ENCODE measurements around the gene PCYT1A. TPM values are rescaled to one million over a fixed set of nuclear protein-coding genes. Genes with fewer than 3 reads are reported as not detected.

Gene PCYT1A
- total RNA-seq, 4 donors from 2014 or later: 96.2 to 144 (median 110) TPM

- 79 to 89% methylated on average over 7 of the region's 7 CpGs for WGBS, 2 donors
- H3K4me3 ChIP-seq (ENCODE audit: low read depth, poor library complexity, severe bottlenecking): no peak overlapping the region
- DNase-seq (ENCODE audit: low spot score in 2 of 2): no peak
- TF ChIP-seq CTCF (IDR thresholded peaks at IDR 0.05): no peak
- intact Hi-C loops (cut with DNase I; ENCODE audit: low total_unique reads): no loop called here
These were observed 66.5 kb downstream of the PCYT1A start for GRCh38 chr3:196220991-196221390.

GRCh38 chr3:196220587-196220986, 66.9 kb downstream of the PCYT1A start:
- TF ChIP-seq CTCF (IDR thresholded peaks at IDR 0.05): no peak
- no peak for TF ChIP-seq POLR2A (IDR thresholded peaks at IDR 0.05)
- WGBS, 2 donors: 52 to 55% methylated on average over 10 of the region's 10 CpGs
- intact Hi-C loops (cut with DNase I; ENCODE audit: low total_unique reads): no loop called here
- DNase-seq (ENCODE audit: low spot score in 2 of 2): no peak
- H3K4me3 ChIP-seq (ENCODE audit: low read depth, poor library complexity, severe bottlenecking): no peak overlapping the region

GRCh38 chr3:196219970-196220311, 67.6 kb downstream of the PCYT1A start:
- TF ChIP-seq POLR2A (IDR thresholded peaks at IDR 0.05) (no peak), CTCF (IDR thresholded peaks at IDR 0.05) (no peak)
- WGBS, 2 donors: 85 to 90% methylated on average over 19 of the region's 19 CpGs
- DNase-seq (ENCODE audit: low spot score in 2 of 2): no peak
- intact Hi-C loops (cut with DNase I; ENCODE audit: low total_unique reads): no loop called here
- no peak overlapping the region for H3K4me3 ChIP-seq (ENCODE audit: low read depth, poor library complexity, severe bottlenecking)

GRCh38 chr3:196219194-196219969, 68.1 kb downstream of the PCYT1A start:
- intact Hi-C loops (cut with DNase I; ENCODE audit: low total_unique reads): no loop called here
- 7 to 12% methylated on average over 19 of the region's 19 CpGs for WGBS, 2 donors
- TF ChIP-seq CTCF (IDR thresholded peaks at IDR 0.05): no peak
- TF ChIP-seq POLR2A (IDR thresholded peaks at IDR 0.05): no peak
- DNase-seq (ENCODE audit: low spot score in 2 of 2): peak in 1 of 2 donors; percentile 54
- no peak overlapping the region for H3K4me3 ChIP-seq (ENCODE audit: low read depth, poor library complexity, severe bottlenecking)

- no peak for TF ChIP-seq POLR2A (IDR thresholded peaks at IDR 0.05)
- no peak for TF ChIP-seq CTCF (IDR thresholded peaks at IDR 0.05)
- H3K4me3 ChIP-seq (ENCODE audit: low read depth, poor library complexity, severe bottlenecking): no peak overlapping the region
- intact Hi-C loops (cut with DNase I; ENCODE audit: low total_unique reads): no loop called here
- WGBS, 2 donors: 92 to 94% methylated on average over 13 of the region's 13 CpGs
- DNase-seq (ENCODE audit: low spot score in 2 of 2): no peak
These were observed 69.3 kb downstream of the PCYT1A start for GRCh38 chr3:196218155-196218712.

All from lower leg skin (tissue), 4 donors.